ENCODE data around the gene APCDD1. TPM values are rescaled to one million over a fixed set of nuclear protein-coding genes. Genes with fewer than 3 reads are reported as not detected.

Gene APCDD1
- total RNA-seq, 1 donor from 2014 or later, result 171 TPM

DNA sequence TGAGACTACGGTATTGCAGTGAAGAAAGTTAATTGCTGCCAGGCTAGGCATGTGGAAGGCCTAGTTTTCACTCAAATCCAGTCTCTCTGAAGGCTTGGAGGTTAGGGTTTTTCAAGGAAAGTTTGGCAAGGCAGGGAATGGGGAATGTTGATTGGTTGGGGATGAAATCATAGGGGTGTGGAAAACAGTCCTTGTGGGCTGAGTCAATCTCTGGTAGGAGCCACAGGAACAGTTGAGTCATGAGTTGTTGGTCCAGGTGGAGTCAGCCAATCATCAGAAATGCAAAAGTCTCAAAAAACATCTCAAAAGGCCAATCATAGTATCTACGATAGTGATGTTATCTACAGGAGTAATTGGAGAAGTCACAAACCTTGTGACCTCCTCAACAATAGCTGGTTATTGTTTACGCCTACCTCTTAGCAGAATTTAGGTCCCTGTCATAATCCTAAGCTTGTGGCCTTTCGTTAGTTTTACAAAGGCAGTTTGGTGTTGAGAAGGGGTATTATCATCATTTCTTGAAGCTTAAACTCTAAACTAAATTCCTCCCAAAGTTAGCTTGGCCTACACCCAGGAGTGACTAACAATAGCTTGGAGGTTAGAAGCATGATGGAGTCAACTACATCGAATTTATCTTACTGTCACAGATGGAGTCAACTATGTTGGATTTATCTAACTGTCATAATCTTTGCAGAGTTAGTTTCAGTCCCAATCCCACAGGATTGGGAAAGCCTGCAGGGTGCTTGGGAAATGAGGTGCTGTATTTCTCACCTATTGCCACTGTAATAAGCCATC lies 33.7 kb upstream of the APCDD1 start:
- no peak for TF ChIP-seq CTCF (IDR thresholded peaks at IDR 0.05; ENCODE audit: partially characterized antibody, unreplicated experiment)
- peaks cover 11% of the 10 kb centered on the region for H3K4me1 Mint-ChIP-seq (ENCODE audit: low read depth, unreplicated experiment)
- DNase-seq, result no peak
- H3K27ac Mint-ChIP-seq (ENCODE audit: unreplicated experiment), result no peak overlapping the region
- H3K36me3 Mint-ChIP-seq (ENCODE audit: unreplicated experiment), result peaks cover 25% of the 10 kb centered on the region
- H3K27me3 Mint-ChIP-seq (ENCODE audit: unreplicated experiment), result peaks cover 2% of the 10 kb centered on the region
- H3K4me3 Mint-ChIP-seq (ENCODE audit: unreplicated experiment), result no peak overlapping the region
- H3K9me3 Mint-ChIP-seq (ENCODE audit: unreplicated experiment), result peaks cover 3% of the 10 kb centered on the region

- peaks cover 2% of the 10 kb centered on the region for H3K27me3 Mint-ChIP-seq (ENCODE audit: unreplicated experiment)
- no peak for DNase-seq
- peaks cover 5% of the 10 kb centered on the region for H3K4me1 Mint-ChIP-seq (ENCODE audit: low read depth, unreplicated experiment)
- no peak overlapping the region for H3K27ac Mint-ChIP-seq (ENCODE audit: unreplicated experiment)
- no peak for TF ChIP-seq CTCF (IDR thresholded peaks at IDR 0.05; ENCODE audit: partially characterized antibody, unreplicated experiment)
- peaks cover 29% of the 10 kb centered on the region for H3K36me3 Mint-ChIP-seq (ENCODE audit: unreplicated experiment)
- H3K9me3 Mint-ChIP-seq (ENCODE audit: unreplicated experiment), result peaks cover 3% of the 10 kb centered on the region
- no peak overlapping the region for H3K4me3 Mint-ChIP-seq (ENCODE audit: unreplicated experiment)
Observed at GRCh38 chr18:10421859-10422258, 32.6 kb upstream of the APCDD1 start.

- H3K36me3 Mint-ChIP-seq (ENCODE audit: unreplicated experiment), result peaks cover 33% of the 10 kb centered on the region
- peaks cover 3% of the 10 kb centered on the region for H3K9me3 Mint-ChIP-seq (ENCODE audit: unreplicated experiment)
- no peak for TF ChIP-seq CTCF (IDR thresholded peaks at IDR 0.05; ENCODE audit: partially characterized antibody, unreplicated experiment)
- peaks cover 2% of the 10 kb centered on the region for H3K27me3 Mint-ChIP-seq (ENCODE audit: unreplicated experiment)
- peaks cover 5% of the 10 kb centered on the region for H3K4me1 Mint-ChIP-seq (ENCODE audit: low read depth, unreplicated experiment)
- H3K27ac Mint-ChIP-seq (ENCODE audit: unreplicated experiment), result no peak overlapping the region
- no peak for DNase-seq
- no peak overlapping the region for H3K4me3 Mint-ChIP-seq (ENCODE audit: unreplicated experiment)
Observed at GRCh38 chr18:10422731-10423130, 31.7 kb upstream of the APCDD1 start.

GRCh38 chr18:10424585-10425307 lies 29.7 kb upstream of the APCDD1 start:
- Mint-ChIP-seq H3K9me3 (ENCODE audit: unreplicated experiment) (no peaks in the 10 kb centered on the region), H3K27ac (ENCODE audit: unreplicated experiment) (no peak overlapping the region), H3K27me3 (ENCODE audit: unreplicated experiment) (no peaks in the 10 kb centered on the region), H3K4me1 (ENCODE audit: low read depth, unreplicated experiment) (peaks cover 5% of the 10 kb centered on the region), H3K4me3 (ENCODE audit: unreplicated experiment) (no peak overlapping the region), H3K36me3 (ENCODE audit: unreplicated experiment) (peaks cover 28% of the 10 kb centered on the region)
- no peak for TF ChIP-seq CTCF (IDR thresholded peaks at IDR 0.05; ENCODE audit: partially characterized antibody, unreplicated experiment)
- DNase-seq, result no peak

DNA sequence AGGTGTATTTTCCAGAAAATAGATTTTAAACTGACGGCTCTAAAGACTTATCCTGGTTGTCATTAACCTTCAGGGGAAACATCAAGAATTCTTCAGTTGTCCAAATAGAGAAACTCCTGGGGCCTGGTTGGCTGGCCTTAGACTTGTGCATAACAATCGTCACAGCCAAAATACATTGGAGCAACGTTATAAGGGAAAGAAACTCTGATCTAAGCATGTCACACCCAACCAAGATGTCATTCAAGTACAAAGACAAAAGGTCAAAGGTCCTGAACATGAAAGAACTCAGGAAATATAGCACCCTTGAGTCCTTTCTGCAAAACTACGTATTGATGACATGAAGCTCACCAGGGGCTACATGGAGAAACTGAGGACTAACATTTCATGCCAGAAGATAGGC lies 23.8 kb upstream of the APCDD1 start:
- Mint-ChIP-seq H3K27me3 (ENCODE audit: unreplicated experiment) (no peaks in the 10 kb centered on the region), H3K9me3 (ENCODE audit: unreplicated experiment) (peaks cover 2% of the 10 kb centered on the region), H3K27ac (ENCODE audit: unreplicated experiment) (no peak overlapping the region), H3K36me3 (ENCODE audit: unreplicated experiment) (peaks cover 8% of the 10 kb centered on the region), H3K4me1 (ENCODE audit: low read depth, unreplicated experiment) (peaks cover 3% of the 10 kb centered on the region), H3K4me3 (ENCODE audit: unreplicated experiment) (no peak overlapping the region)
- TF ChIP-seq CTCF (IDR thresholded peaks at IDR 0.05; ENCODE audit: partially characterized antibody, unreplicated experiment), result no peak
- DNase-seq, result no peak
